ENCODE data around the gene DGKH.
A peak's percentile ranks its signal among the peaks of the same experiment; 100 is the strongest.

DGKH gene

DNA sequence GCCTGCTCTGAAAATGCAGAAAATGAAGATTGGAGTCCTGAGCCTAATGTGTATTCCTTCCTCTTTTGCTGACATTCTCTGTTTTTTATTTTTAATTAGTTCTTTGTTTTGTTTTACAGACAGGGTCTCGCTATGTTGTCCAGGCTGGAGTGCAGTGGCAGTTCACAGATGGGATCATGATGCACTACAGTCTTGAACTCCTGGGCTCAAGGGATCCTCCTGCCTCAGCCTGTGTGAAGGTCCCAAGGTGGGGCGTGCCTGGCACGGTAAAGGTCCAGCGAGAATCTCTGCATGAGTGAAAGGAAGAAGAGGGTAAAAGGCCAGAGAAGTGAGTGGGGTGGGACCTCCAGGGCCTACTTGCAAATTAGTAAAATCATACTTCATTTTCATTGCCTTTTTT, 34.3 kb upstream of the DGKH start:
- TF ChIP-seq, protein P1, sequence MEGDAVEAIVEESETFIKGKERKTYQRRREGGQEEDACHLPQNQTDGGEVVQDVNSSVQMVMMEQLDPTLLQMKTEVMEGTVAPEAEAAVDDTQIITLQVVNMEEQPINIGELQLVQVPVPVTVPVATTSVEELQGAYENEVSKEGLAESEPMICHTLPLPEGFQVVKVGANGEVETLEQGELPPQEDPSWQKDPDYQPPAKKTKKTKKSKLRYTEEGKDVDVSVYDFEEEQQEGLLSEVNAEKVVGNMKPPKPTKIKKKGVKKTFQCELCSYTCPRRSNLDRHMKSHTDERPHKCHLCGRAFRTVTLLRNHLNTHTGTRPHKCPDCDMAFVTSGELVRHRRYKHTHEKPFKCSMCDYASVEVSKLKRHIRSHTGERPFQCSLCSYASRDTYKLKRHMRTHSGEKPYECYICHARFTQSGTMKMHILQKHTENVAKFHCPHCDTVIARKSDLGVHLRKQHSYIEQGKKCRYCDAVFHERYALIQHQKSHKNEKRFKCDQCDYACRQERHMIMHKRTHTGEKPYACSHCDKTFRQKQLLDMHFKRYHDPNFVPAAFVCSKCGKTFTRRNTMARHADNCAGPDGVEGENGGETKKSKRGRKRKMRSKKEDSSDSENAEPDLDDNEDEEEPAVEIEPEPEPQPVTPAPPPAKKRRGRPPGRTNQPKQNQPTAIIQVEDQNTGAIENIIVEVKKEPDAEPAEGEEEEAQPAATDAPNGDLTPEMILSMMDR (conservative IDR thresholded peaks at IDR 0.05; ENCODE audit: low read depth, low read length) = no peak

DNA sequence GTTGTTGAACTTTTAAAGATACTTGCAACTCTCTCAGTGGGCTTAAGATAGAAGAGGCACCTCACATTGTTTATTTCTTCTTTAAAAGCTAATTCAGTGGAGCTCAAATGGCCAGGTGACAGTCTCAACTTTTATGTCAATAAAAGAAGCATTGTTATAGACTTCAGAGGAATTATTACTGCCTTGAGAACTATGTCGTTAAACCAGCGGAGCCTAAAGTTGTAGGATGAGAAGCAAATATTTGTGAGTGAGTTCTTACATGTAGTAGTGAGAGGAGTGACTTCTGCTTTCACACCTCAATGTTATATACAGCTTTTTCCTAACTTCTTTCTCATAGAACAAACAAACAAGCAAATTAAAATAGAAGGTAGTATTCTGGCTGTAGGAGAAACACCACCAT, 31.2 kb upstream of the DGKH start:
- H3K4me3 ChIP-seq (ENCODE audit: low read depth, low read length) = no peak overlapping the region
- no peak for DNase-seq (ENCODE audit: low read depth)
- TF ChIP-seq, protein P1 (conservative IDR thresholded peaks at IDR 0.05; ENCODE audit: low read depth, low read length) = no peak

More for the DNA sequence above, 34.3 kb upstream of the DGKH start:
- no peak for DNase-seq (ENCODE audit: low read depth)
- no peak overlapping the region for H3K4me3 ChIP-seq (ENCODE audit: low read depth, low read length)

DNA sequence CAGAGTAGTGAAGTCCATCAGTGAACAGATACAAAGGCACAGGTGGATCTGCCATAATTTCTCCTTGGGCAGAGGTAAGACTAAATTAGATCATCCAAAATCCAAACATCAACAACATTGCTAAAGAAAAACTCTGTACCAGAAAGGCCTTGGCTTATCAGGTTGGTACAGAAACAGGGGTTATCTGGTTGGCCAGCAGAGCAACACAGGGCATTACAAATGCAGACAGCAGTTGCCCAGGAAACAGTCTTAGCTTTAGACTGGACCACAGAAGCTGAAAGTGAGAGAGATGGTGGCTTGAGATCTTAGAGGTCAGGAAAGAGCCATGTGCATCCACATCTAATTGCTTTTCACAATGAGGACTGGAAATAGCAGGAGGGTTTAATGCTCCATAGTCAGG, 26.6 kb upstream of the DGKH start:
- H3K4me3 ChIP-seq (ENCODE audit: low read depth, low read length) = no peak overlapping the region
- TF ChIP-seq, protein P1 (conservative IDR thresholded peaks at IDR 0.05; ENCODE audit: low read depth, low read length) = no peak
- DNase-seq (ENCODE audit: low read depth) = no peak

DNA sequence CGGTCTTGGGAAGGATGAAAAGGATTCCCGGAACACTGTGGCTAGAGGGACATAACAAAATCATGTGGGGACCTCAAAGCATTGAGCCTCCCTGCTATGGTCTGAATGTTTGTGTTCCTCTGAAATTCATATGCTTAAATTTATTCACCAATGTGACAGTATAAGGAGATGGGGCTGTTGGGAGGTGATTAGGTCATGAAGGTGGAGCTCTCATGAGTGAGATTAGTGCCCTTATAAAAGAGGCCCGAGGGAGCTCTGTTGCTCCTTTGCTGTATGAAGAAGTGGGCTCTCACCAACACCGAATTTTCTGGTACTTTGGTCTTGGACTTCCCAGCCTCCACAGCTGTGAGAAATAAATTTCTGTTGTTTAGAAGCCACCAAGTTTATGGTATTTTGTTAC, 26.1 kb upstream of the DGKH start:
- no peak overlapping the region for H3K4me3 ChIP-seq (ENCODE audit: low read depth, low read length)
- TF ChIP-seq, protein P1 (conservative IDR thresholded peaks at IDR 0.05; ENCODE audit: low read depth, low read length) = no peak
- DNase-seq (ENCODE audit: low read depth) = no peak

DNA sequence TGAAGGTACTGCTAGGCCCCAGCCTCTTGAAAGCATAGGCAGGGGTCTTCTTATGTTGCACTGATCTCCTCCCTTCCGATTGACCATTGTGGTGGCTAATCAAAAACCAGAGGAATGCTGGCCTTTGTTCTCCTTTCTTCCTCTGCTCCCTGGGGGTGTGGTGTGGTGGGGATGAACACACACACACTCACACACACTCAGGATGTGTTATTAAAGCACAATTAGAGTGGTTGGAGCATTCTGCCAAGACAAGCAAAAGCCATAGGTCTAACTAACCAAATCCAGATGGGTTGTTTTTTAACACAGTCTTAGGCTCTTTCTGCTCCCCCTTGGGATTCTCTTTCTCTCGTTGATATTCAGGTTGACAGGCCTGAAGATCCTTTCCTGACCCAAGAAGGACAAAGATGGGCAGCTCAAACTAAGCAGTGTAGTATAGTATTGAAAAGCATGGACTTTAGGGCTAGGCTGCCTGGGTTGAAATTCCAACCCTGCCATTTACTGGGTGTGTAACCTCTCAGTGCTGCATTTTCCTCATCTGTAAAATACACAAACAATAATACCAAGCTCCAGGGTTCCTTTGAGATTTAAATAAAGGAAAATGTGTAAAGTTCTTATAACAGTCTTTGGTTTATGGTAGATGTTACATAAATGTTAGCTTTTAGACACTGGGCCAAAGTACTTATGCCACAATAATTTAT, 25.5 kb upstream of the DGKH start:
- TF ChIP-seq, protein P1 (conservative IDR thresholded peaks at IDR 0.05; ENCODE audit: low read depth, low read length) = no peak
- no peak for DNase-seq (ENCODE audit: low read depth)
- H3K4me3 ChIP-seq (ENCODE audit: low read depth, low read length) = no peak overlapping the region

DNA sequence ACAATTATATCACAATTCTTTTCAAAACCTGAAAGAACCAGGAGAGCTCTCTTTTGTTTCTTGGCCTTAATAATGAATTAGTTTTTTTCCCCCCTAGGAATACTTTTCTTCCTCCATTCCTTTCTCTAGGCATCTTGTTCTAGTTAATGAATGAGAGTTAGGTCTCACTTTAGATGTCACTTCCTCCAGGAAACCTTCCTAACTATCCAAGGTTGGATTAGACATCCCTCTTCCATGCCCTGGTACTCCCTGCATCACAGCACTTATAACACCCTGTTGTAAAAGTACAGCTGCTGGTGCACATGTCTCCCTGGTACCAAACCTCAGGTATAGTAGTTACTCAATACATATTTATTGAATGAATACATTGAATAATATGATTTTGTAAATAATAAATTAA, 21.2 kb upstream of the DGKH start:
- TF ChIP-seq, protein P1 (conservative IDR thresholded peaks at IDR 0.05; ENCODE audit: low read depth, low read length) = no peak
- H3K4me3 ChIP-seq (ENCODE audit: low read depth, low read length) = no peak overlapping the region
- no peak for DNase-seq (ENCODE audit: low read depth)

DNA sequence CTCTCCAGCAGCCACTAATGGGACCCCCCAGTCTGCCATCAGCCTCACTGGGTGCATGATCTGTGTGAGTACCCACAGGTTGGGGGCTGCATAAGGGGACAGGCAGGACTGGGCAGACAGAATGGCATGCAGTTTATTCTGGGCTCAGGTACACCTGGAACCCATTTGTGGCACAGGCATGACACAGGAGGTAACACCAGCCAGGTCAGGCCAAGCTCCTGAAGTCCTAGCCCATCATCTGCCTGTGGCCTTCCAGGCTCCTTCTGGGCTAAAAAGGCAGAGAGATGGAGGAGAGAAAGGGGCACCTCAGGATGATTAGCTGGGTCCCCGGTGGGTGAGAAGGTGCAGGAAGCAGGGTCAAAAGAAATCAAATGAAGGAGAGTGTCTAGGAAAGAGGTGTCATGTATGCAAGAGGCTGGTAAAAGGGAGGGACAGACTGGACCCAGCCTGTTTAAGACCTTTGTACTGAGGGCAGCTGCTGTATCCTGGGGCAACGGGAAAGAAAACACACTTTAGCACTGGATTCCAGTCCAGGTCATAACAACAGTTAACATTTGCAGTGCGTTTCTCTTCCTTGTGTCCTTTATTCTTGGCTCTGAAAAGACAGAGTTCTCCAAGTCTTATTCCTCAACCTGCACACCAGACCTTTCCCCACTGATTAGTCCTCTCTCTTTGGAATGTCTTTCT, 20.2 kb upstream of the DGKH start:
- TF ChIP-seq, protein P1 (conservative IDR thresholded peaks at IDR 0.05; ENCODE audit: low read depth, low read length) = no peak
- peak; percentile 22 for DNase-seq (ENCODE audit: low read depth)
- no peak overlapping the region for H3K4me3 ChIP-seq (ENCODE audit: low read depth, low read length)

Data from choroid plexus epithelial cell (primary cell).